Left lung (tissue), 10 donors: Measurements from ENCODE around the gene NEUROD2. TPM values are rescaled to one million over a fixed set of nuclear protein-coding genes. Genes with fewer than 3 reads are reported as not detected.

ENCODE experiments used
- ATAC-seq: fragments of 200-7000 bp; cut with Tn5 transposase; one replicate; pipeline ENCODE4 v1.9.1; 2020; ENCODE audit warnings: moderate library complexity
- DNase-seq, 4 donors: peaks; one replicate each; pipeline ENCODE4 v3.0.0-alpha.2; 2013 to 2020
- H3K27ac ChIP-seq, 2 donors: fragments of 200-600 bp; sonication (generic) in 1 of 2; one replicate each; pipeline versions ENCODE4 v1.5.0 to v1.8.0; 2020 to 2021
- H3K27me3 ChIP-seq, 2 donors: fragments of 200-600 bp; sonication (generic) in 1 of 2; one replicate each; pipeline versions ENCODE4 v1.5.0 to v1.8.0; 2020 to 2021
- H3K36me3 ChIP-seq, 2 donors: fragments of 200-600 bp; sonication (generic) in 1 of 2; one replicate each; pipeline versions ENCODE4 v1.5.0 to v1.8.0; 2020 to 2021
- H3K4me1 ChIP-seq, 2 donors: fragments of 200-600 bp; one replicate each; pipeline ENCODE4 v1.8.0; 2021
- H3K4me3 ChIP-seq, 2 donors: fragments of 200-600 bp; sonication (generic) in 1 of 2; one replicate each; pipeline versions ENCODE4 v1.5.0 to v1.8.0; 2020 to 2021; ENCODE audit warnings: mild to moderate bottlenecking in 1 of 2
- H3K9me3 ChIP-seq, 2 donors: fragments of 200-600 bp; sonication (generic) in 1 of 2; one replicate each; pipeline versions ENCODE4 v1.5.0 to v1.8.0; 2020 to 2021
- CTCF ChIP-seq, 2 donors: fragments of 200-600 bp; sonication (generic) in 1 of 2; IDR thresholded peaks; one replicate each; pipeline versions ENCODE4 v1.5.0 to v1.8.0; 2021; ENCODE audit warnings: antibody characterized with exemption in 2 of 2
- intact Hi-C, 2 donors: fragments of 100-400 bp; cut with DNase I; formaldehyde crosslinking; loops; one replicate each; pipeline versions ENCODE4 v1.11.2 to v1.14.2; 2022
- polyA plus RNA-seq, 6 donors: library from polyadenylated mRNA; unstranded; fragments of 120-200 nt; gene quantifications; one replicate each; pipeline ENCODE4 v1.2.1, GENCODE V29; 2013; ENCODE audit not compliant: insufficient read length in 6 of 6
- total RNA-seq, 2 donors: library from RNA; stranded (reverse); fragmentation: NEBNext Ultra II Directional; extraction: Animal tissue kit (Norgen Biotek cat#: 25700); gene quantifications; one replicate each; pipeline ENCODE4 v1.2.1, GENCODE V29; 2021
- donor health status: DM: no; HTN: yes; CAD: no.
- donor health status: DM: no; HTN: no; CAD: no.

The NEUROD2 gene
- total and polyA plus RNA-seq, 8 donors = 0.03 to 0.11 (median 0.08) TPM; not detected in 2

GRCh38 chr17:39607057-39607850 lies 466 bp downstream of the NEUROD2 start:
- H3K27me3 ChIP-seq = peaks cover 70 to 100% of the 10 kb centered on the region in 2 donors
- peaks cover 10 to 35% of the 10 kb centered on the region in 2 donors for H3K4me1 ChIP-seq
- no peak overlapping the region for H3K4me3 ChIP-seq
- no peak overlapping the region for H3K27ac ChIP-seq
- ATAC-seq = no peak
- TF ChIP-seq CTCF (IDR thresholded peaks at IDR 0.05) = no peak
- H3K36me3 ChIP-seq = no peaks in the 10 kb centered on the region
- H3K9me3 ChIP-seq = no peaks in the 10 kb centered on the region
- intact Hi-C loops = no loop called here
- DNase-seq = no peak

GRCh38 chr17:39606434-39607056 lies 1.2 kb downstream of the NEUROD2 start:
- peaks cover 77 to 100% of the 10 kb centered on the region in 2 donors for H3K27me3 ChIP-seq
- no peak overlapping the region for H3K27ac ChIP-seq
- H3K4me3 ChIP-seq = no peak overlapping the region
- intact Hi-C loops = no loop called here
- DNase-seq = no peak
- H3K36me3 ChIP-seq = no peaks in the 10 kb centered on the region
- H3K9me3 ChIP-seq = no peaks in the 10 kb centered on the region
- H3K4me1 ChIP-seq = peaks cover 10 to 35% of the 10 kb centered on the region in 2 donors
- peak; percentile 57 for ATAC-seq
- TF ChIP-seq CTCF (IDR thresholded peaks at IDR 0.05) = no peak

- Histone ChIP-seq H3K4me3 (no peak overlapping the region), H3K27ac (no peak overlapping the region), H3K36me3 (no peaks in the 10 kb centered on the region), H3K4me1 (peaks cover 10 to 35% of the 10 kb centered on the region in 2 donors), H3K27me3 (peaks cover 85 to 100% of the 10 kb centered on the region in 2 donors), H3K9me3 (no peaks in the 10 kb centered on the region)
- intact Hi-C loops = no loop called here
- ATAC-seq (peak; percentile 18), DNase-seq (no peak)
- no peak for TF ChIP-seq CTCF (IDR thresholded peaks at IDR 0.05)
Observed at GRCh38 chr17:39605492-39606433, 2.0 kb downstream of the NEUROD2 start.

GRCh38 chr17:39604911-39605491 lies 2.7 kb downstream of the NEUROD2 start:
- Histone ChIP-seq H3K4me1 (peaks cover 10 to 35% of the 10 kb centered on the region in 2 donors), H3K27me3 (peaks cover 92 to 100% of the 10 kb centered on the region in 2 donors), H3K9me3 (no peaks in the 10 kb centered on the region), H3K27ac (no peak overlapping the region), H3K4me3 (no peak overlapping the region), H3K36me3 (no peaks in the 10 kb centered on the region)
- no peak for DNase-seq
- no peak for TF ChIP-seq CTCF (IDR thresholded peaks at IDR 0.05)
- ATAC-seq = no peak
- intact Hi-C loops = no loop called here
